Measurements from ENCODE around the gene PRKCG.
"Not testable (repeated sequence)": the region's sequence is repeated elsewhere in the genome, so short reads cannot be mapped to it uniquely, and the experiment has no call there.

Gene PRKCG

GRCh38 chr19:53865523-53865917 lies 16.5 kb upstream of the PRKCG start:
- H3K27me3 ChIP-seq, result no peaks in the 10 kb centered on the region

GRCh38 chr19:53865918-53866864 lies 15.8 kb upstream of the PRKCG start:
- H3K4me2 ChIP-seq, result peak overlapping the region; percentile 96
- H3K4me1 ChIP-seq, result peaks cover 43% of the 10 kb centered on the region
- no peak for TF ChIP-seq Cebpa-rat (IDR thresholded peaks at IDR 0.05)
- H3K27ac ChIP-seq, result peak overlapping the region; percentile 81
- peak overlapping the region; percentile 78 for H3K9ac ChIP-seq
- no peaks in the 10 kb centered on the region for H3K9me3 ChIP-seq
- no peaks in the 10 kb centered on the region for H3K27me3 ChIP-seq
- no peaks in the 10 kb centered on the region for H3K36me3 ChIP-seq
- peak overlapping the region; percentile 69 for H3K4me3 ChIP-seq
- peaks cover 15% of the 10 kb centered on the region for H4K20me1 ChIP-seq

More at GRCh38 chr19:53865523-53865917, 16.5 kb upstream of the PRKCG start:
- H3K27ac ChIP-seq, result peak overlapping the region; percentile 81
- no peaks in the 10 kb centered on the region for H3K36me3 ChIP-seq
- H3K4me3 ChIP-seq, result peak overlapping the region; percentile 69
- H3K9ac ChIP-seq, result peak overlapping the region; percentile 78
- no peaks in the 10 kb centered on the region for H3K9me3 ChIP-seq
- no peak for TF ChIP-seq Cebpa-rat (IDR thresholded peaks at IDR 0.05)
- peak overlapping the region; percentile 96 for H3K4me2 ChIP-seq
- H4K20me1 ChIP-seq, result peaks cover 9% of the 10 kb centered on the region; the same call in 1 of the 2 replicates
- H3K4me1 ChIP-seq, result peaks cover 36% of the 10 kb centered on the region

GRCh38 chr19:53866865-53867224 lies 15.2 kb upstream of the PRKCG start:
- peak overlapping the region; percentile 69 for H3K4me3 ChIP-seq
- H3K9ac ChIP-seq, result peak overlapping the region; percentile 78
- H3K27ac ChIP-seq, result peak overlapping the region; percentile 81
- no peaks in the 10 kb centered on the region for H3K9me3 ChIP-seq
- peaks cover 22% of the 10 kb centered on the region for H4K20me1 ChIP-seq
- TF ChIP-seq Cebpa-rat (IDR thresholded peaks at IDR 0.05), result no peak
- H3K27me3 ChIP-seq, result no peaks in the 10 kb centered on the region
- 0 out of 2 replicates have a peak, but pooled peaks cover under 1% of the 10 kb centered on the region for H3K36me3 ChIP-seq
- H3K4me2 ChIP-seq, result peak overlapping the region; percentile 96
- H3K4me1 ChIP-seq, result peaks cover 43% of the 10 kb centered on the region

- Histone ChIP-seq H3K4me2 (peak within 1 kb of the TSS; percentile 96), H3K9ac (peak within 1 kb of the TSS; percentile 88), H4K20me1 (peaks cover 28% of the 10 kb centered on the region), H3K27me3 (no peaks in the 10 kb centered on the region), H3K27ac (peak within 1 kb of the TSS; percentile 88), H3K4me1 (peaks cover 49% of the 10 kb centered on the region), H3K36me3 (peaks cover 6% of the 10 kb centered on the region), H3K4me3 (peak within 1 kb of the TSS; percentile 83), H3K9me3 (no peaks in the 10 kb centered on the region)
- TF ChIP-seq Cebpa-rat (IDR thresholded peaks at IDR 0.05), result no peak
Measured at GRCh38 chr19:53867225-53868090, 14.5 kb upstream of the PRKCG start, which contains the start of gene MYADM. TSS of gene MYADM (plus strand) at chr19:53867883. CDS start at chr19:53873530, 5,647 bp downstream.

GRCh38 chr19:53868091-53868891 lies 13.7 kb upstream of the PRKCG start:
- H3K36me3 ChIP-seq, result peaks cover 15% of the 10 kb centered on the region
- no peaks in the 10 kb centered on the region for H3K9me3 ChIP-seq
- peak overlapping the region; percentile 88 for H3K9ac ChIP-seq
- H4K20me1 ChIP-seq, result peaks cover 36% of the 10 kb centered on the region
- peak overlapping the region; percentile 88 for H3K27ac ChIP-seq
- peaks cover 58% of the 10 kb centered on the region for H3K4me1 ChIP-seq
- no peak for TF ChIP-seq Cebpa-rat (IDR thresholded peaks at IDR 0.05)
- no peaks in the 10 kb centered on the region for H3K27me3 ChIP-seq
- H3K4me3 ChIP-seq, result peak overlapping the region; percentile 83
- peak overlapping the region; percentile 91 for H3K4me2 ChIP-seq

GRCh38 chr19:53868892-53869804 lies 12.8 kb upstream of the PRKCG start:
- Histone ChIP-seq H3K27ac (peak overlapping the region; percentile 88), H3K9me3 (no peaks in the 10 kb centered on the region), H3K4me2 (peak overlapping the region; percentile 91), H3K36me3 (peaks cover 23% of the 10 kb centered on the region), H3K9ac (peak overlapping the region; percentile 88), H3K4me3 (peak overlapping the region; percentile 83), H3K27me3 (no peaks in the 10 kb centered on the region), H3K4me1 (peaks cover 66% of the 10 kb centered on the region), H4K20me1 (peaks cover 45% of the 10 kb centered on the region)
- no peak for TF ChIP-seq Cebpa-rat (IDR thresholded peaks at IDR 0.05)

- not testable (repeated sequence) for H3K27me3 ChIP-seq, H3K9me3 ChIP-seq
- Histone ChIP-seq H3K27ac (peak overlapping the region; percentile 88), H3K4me1 (peaks cover 67% of the 10 kb centered on the region), H3K9ac (peak overlapping the region; percentile 88), H3K4me2 (peak overlapping the region; percentile 91), H3K4me3 (peak overlapping the region; percentile 83), H4K20me1 (peaks cover 53% of the 10 kb centered on the region), H3K36me3 (peaks cover 31% of the 10 kb centered on the region)
Measured at GRCh38 chr19:53869805-53870484, 12.1 kb upstream of the PRKCG start.

GRCh38 chr19:53870485-53870844 lies 11.5 kb upstream of the PRKCG start:
- no peaks in the 10 kb centered on the region for H3K27me3 ChIP-seq
- H3K9ac ChIP-seq, result peak overlapping the region; percentile 88
- H3K4me3 ChIP-seq, result peak overlapping the region; percentile 83
- peaks cover 37% of the 10 kb centered on the region for H3K36me3 ChIP-seq
- H3K4me1 ChIP-seq, result peaks cover 67% of the 10 kb centered on the region
- H3K4me2 ChIP-seq, result peak overlapping the region; percentile 91
- no peak for TF ChIP-seq Cebpa-rat (IDR thresholded peaks at IDR 0.05)
- peaks cover 58% of the 10 kb centered on the region for H4K20me1 ChIP-seq
- H3K27ac ChIP-seq, result peak overlapping the region; percentile 88
- no peaks in the 10 kb centered on the region for H3K9me3 ChIP-seq

Data from BLaER1 (cell line).